Embryonic facial prominence (tissue), 1 donor: ENCODE data around the gene HLCS.

ENCODE experiments used
- DNase-seq: peaks from one replicate; pipeline ENCODE4 v3.0.0-alpha.2; 2016; ENCODE audit errors: extremely low spot score

HLCS gene

DNA sequence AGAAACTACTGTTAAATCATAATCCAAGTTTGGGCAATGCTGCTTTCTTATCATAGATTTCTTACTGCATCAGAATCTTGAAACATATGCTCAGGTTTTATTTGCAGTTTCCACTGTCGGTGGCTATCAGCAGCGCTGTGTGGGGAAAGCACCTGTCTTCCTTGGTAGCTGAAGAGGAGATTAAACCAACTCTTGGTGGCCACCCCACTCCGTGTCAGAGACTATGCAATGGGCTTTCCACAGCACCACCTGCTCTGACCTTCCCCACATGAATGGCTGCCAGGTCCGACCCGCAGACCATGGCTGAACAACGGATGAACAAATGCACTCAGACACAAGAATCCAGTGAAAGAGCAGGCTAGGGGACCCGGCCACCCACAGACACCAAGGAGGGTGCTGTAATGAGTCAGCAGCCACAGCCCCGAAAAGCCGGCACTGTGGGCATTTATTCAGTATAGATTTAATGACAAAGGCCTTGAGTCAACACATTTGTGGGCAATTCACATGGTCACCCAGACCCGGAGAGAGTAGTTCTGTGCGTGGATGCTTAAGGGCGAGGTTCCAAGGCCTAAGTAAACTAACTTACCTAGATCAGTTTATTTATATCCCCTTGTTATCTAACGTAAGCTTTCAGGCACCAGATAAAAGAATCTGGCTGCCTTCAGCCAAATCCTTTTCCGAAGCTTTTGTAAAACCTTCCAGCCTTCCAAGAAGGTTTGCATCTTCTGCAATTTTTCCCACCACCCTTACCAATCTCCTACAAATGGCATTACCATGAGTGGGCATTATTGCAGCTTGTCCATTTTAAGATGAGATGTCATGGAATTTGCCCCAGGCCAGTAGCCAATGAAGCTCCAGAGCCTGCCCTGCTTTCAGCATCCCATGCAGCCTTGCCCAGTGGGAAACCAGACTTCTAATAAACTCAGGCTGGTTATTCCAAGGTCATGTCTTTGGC is 82.7 kb downstream of the HLCS start:
- DNase-seq: no peak

DNA sequence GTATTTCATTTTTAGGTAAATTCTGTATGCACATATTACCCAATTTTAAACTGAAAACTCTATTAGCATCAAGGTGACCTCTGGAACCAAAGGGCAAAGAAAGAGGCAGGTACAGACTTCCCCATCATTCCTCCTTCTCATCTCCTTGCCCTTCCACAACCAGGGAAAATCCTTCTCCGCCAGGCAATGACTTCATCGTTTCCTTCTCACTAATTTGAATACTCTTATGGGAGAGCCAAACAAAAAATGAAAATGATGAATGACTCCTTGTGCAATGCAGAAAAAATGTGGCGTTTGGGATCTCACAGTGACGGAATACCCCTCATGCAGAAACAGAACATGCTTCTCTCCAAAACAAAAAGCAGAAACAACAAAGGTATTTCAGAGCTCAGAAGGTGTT is 83.7 kb downstream of the HLCS start:
- DNase-seq: no peak

DNA sequence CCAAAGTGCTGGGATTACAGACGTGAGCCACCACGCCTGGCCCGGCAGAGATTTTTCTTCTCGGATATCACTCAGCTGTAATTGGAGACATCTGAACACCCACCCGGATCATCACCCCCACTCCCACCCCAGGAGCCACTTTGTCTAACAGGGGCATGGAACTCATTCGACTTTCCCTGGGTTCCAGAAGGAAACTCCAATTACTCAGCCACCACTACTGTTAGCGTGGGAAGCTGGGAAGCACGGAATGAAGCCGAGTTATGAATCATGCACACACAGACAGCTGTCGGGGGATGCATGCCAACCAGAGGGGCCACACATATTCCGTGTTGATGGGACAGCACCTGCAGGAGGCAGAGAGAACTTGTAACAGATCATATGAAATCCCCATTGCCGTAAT is 85.2 kb downstream of the HLCS start:
- no peak for DNase-seq

DNA sequence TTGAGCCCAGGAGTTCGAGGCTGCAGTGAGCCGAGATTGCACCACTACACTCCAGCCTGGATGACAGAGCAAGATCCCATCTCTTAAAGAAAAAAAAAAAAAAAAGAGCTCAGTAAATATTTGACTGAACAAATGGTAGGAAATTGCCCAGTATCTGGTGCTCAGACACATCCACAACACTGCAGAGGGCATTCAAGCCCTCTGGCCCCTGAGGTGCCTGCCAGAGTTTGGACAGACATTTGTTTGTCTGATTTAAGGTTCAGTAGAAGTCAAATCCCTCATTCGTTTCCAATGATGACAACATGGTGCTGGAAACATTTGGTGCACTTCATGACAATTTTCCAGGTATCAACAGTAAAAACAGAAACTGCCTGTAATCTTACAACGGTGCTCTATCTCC is 86.6 kb downstream of the HLCS start:
- DNase-seq: no peak

DNA sequence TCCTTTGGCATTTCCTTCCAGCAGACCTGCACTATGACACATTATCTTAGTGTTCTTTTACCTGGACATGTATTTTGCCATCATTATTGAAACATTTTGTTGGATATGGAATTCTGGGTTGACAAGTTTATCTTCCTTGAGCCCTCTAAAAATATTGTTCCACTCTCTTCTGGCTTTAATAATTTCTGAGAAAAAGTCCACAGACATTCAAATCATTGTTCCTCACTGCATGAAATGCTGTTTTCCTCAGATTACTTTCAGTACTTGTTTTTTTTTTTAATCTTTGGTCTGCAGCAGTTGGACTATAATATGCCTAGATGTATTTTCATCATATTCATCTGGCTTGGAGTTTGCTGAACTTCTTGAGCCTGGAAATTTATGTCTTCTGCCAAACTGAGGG is 88.7 kb downstream of the HLCS start:
- DNase-seq: no peak

DNA sequence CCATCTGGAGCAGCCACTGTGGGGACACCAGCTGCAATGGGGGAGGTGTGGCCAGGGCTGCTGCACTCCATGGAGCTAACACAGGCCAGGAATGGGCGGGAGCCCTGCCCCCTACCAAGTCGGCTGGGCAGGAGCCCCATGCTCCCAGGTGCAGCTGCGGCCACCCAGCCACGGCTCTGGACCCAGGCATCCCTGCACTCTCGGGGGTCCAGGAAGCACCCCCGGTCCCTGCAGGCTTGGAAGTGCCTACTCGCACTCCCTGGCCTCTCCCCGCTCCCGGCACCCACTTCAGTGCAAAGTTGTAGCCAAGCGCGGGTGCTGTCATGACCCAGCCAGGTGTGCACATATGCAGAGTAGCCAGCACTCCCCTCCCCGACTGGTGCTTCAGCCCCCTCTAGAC is 91.8 kb downstream of the HLCS start:
- DNase-seq: no peak

DNA sequence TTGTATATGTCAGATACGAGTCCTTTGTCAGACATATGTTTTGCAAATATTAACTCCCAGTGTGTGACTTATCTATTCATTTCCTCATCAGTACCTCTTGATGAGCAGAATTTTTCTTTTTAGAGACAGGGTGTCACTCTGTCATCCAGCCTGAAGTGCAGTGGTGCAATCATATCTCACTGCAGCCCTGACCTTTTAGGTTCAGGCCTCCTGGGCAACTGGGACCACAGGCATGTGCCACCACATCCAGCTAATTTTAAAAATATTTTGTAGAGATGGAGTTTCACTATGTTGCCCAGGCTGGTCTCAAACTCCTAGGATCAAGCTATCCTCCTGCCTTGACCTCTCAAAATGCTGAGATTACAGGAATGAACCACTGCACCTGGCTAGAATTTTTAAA is 93.0 kb downstream of the HLCS start:
- no peak for DNase-seq

DNA sequence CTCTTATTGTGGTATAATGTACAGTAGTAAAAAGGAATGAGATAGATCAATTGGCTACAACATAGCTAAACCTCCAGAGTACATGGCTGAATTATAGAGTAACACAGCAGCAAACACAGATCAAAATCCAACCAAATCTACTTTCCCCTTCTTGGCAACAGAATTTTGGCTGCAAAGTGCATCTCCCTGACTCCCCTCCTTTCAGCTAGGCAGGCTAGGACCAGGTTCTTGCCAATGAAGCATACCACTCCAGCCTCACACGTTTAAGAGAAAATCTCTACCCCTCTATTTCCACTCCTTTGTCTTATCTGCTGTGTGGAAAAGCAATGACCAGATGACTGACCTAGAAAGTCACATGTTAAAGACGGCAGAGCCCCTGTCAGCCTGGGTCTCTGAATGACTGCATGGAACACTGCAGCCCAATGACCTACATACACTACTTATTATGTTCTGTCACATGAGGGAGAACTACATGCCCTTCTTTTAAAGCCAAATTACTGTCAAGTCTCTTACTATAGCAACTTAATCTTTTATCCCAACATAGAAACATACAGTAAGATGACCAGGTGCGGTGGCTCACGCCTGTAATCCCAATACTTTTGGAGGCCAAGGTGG is 99.1 kb downstream of the HLCS start:
- DNase-seq: no peak

DNA sequence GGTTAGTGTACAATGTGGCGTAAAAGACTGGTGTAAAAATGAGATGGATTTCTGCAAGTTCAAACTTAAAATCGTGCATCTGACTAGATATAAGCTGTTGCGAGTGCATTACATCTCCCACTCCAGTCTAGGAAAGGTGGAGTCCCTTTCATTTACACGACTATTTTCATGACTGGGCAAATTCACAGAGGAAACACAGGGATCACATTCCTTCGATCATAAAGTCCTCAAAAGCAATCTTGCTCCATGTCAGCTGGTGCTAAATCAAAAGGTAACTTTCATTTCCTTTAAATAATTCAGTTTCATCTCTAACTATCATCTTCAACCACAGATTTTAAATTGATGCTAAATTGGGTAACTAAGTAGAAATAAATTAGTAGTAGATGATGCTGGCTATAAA is 100.0 kb downstream of the HLCS start:
- no peak for DNase-seq

DNA sequence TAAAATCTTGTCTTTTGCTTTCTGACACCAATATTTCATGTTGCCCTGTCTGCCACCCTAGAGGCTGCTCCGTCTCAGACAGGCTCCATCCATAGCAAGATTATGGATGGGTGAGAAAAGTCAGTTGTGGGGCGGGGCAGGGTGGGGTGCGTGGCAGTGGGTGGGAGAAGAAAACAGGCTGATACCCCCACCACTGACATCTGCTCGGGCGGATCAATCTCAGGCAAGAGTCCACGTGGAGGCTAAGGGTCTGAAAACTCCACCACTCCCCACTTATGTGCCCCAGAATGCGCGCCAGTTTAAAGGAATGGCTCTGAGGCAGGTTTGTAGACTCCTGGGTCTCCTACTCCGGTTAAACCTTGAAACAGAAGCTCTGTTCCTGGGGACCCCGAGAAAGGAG is 101.5 kb downstream of the HLCS start:
- DNase-seq: no peak

DNA sequence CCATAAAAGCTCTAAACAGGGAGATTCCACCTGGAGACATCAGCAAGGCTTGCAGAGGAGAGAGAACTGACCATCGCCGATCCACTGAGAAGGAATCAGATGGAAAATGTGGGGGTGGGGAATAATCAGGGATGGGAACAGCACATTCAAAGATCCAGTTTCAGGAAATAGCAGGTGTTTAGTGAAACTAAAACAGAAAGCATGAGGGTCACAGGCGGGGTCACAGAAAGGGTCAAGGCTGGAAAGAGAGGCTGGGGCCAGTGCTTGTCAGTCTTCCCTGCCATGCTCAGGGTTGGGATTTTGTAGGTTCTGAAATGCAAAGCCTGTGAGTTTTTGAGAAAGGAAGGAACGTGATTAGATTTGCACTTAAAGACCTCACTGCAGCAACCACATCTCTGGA is 103.2 kb downstream of the HLCS start:
- no peak for DNase-seq

DNA sequence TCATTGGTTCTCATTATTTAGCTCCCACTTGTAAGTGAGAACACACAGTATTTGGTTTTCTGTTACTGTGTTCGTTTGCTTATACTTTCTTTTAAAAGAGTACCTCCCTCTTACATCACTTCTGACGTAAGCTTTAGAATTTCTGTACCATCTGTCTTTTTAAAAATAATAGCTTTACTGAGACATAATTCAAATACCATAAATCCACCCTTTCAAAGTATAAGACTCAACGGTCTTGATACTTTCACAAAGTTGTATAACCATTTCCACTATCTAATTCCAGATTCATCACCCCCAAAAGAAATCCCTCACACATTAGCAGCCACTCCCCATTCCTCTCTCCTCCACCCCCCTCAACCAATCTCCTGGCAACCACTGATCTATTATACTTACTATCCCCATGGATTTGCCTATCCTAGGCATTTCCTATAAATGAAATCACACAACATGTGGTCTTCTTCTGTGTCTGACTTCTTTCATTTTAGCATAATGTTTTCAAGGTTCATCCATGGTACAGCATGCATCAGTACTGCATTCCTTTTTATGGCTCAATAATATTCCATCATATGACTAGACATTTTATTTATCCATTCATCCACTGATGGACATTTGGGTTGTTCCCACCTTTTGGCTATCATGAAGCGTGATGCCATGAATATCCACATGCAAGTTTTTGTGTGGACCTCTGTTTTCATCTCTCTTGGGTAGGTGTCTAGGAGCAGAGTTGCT is 104.7 kb downstream of the HLCS start:
- DNase-seq: no peak

DNA sequence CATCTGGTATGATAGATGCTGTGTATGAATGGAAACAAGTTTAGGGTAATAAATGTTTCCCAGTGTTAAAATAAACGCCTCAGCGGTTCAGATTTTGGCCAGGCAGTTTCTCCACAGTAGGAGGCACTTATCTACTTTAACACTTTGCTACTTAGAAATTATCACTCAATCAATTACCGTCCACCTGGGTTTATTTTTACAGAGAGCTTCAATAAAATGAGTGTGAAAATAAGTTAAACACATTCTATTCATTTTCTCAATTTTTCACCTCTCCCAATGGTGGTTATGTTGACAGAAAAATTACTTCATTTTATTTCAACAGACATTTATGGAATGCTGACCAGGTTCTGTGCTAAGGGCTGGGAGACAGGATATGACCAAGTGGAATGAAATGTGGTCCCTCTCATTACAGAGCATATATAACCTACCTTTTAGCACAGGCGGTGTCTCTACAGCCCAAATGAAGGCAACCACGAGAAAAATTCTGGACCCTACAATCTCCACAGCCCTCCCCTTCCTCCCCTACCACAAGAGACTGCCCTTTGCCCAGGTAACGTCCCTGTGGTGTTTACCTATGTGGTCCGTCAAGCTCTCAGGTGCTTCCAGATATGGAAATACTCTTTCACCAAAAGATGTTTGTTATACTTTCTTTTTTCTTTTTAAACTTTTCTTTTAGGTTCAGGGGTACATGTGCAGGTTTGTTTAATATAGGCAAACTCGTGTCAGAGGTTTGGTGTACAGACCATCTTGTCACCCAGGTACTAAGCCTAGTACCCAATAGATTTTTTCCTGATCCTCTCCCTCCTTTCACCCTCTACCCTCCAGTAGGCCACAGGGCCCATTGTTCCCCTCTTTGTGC is 105.5 kb downstream of the HLCS start:
- DNase-seq: no peak

DNA sequence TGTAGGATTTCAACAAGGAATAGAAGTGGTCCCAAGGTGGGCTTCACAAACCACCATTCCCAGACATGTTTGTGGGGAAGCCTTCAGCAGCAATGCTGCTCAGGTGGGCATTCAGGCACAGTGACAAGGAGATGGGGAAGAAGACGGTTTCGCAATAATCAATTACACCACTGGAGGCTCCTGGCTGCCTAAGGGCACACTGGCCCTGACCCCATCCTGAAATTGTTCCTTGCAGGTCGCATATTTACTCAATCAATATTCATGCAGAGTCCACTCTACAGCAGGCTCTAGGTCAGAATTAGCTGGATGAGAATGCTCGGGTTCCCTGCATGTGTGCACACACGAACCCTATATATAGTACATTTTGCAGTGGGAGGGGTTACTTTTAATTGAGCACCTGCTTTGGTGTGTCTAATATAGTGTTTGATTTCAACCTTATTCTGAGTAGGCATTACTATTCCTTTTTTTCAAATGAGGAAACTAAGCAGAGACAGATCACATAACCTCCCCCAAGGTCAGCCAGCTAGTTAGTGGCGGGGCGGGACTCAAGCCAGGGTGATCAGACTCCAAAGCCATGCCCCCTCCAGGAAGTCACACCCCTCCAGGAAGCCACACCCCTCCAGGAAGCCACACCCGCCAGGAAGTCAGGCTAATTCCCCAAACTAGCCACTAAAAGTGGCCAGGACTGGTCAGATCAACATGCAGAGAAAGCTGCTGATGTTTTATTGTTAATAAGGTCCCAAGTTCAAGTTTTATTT is 106.5 kb downstream of the HLCS start:
- DNase-seq: no peak

DNA sequence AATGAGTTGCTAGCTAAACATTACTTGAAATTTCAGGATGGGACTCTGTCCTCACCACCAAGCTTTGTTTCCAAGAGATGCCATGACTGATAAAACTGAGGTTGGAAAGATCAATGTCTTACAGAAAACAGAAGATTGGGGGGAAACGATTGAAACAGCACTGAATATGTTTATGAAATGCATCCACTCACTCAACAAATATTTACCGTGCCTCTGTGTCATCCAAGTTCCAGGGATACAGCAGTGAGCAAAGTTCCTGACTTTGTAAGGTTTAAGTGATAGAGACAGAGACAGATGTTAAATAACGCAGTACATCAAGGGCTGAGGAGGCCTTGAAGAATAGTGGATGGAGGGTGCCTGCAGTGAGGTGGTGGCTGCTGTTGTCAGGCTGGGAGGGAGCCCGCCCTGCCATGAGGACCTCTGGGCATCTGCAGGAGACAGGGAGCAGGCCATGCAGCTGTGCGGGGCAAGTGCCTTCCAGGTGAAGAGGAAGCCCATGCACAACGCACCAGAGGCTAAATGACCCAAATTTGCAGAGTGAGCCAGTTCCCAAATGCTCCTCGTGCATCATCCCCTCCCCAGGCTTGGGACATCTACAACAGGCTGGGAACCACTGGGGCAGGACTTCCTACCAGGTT is 108.0 kb downstream of the HLCS start:
- DNase-seq: no peak

DNA sequence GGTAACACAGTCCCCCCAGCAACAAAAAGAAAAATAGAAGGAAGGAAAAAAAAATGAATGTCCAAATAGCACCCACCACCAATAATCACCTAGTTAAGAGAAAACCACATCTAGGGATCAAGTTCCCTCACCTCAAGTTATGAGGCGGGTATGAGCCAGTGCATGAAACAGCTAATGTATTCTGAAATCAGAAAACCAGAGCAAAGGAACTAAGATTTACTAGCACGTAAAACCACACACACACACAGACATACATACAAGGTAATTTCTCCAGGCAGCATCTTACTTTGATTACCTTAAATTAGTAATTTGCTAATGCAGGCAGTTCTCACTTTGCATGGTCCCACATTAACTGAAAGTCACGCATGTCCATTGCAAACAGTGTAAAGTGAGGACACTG is 109.8 kb downstream of the HLCS start:
- no peak for DNase-seq

DNA sequence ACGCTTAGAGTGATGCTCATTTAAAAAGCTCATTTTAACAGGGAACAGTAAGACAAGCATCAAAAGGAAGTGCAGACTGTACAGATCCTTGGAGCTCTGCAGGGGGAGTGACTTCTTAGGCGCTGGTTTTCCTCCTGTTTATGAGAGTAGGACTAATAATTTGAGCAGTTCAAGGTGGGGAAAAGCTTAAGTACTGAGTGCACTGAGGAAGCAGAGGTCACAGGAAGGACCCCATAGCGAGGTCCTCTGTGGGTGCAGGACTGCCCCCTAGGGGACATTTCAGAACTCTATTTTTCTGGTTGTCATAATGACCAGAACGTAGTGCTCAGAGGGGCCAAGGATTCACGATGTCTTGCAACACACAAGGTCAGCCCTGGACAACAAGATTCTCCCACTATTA is 112.1 kb downstream of the HLCS start:
- DNase-seq: no peak

DNA sequence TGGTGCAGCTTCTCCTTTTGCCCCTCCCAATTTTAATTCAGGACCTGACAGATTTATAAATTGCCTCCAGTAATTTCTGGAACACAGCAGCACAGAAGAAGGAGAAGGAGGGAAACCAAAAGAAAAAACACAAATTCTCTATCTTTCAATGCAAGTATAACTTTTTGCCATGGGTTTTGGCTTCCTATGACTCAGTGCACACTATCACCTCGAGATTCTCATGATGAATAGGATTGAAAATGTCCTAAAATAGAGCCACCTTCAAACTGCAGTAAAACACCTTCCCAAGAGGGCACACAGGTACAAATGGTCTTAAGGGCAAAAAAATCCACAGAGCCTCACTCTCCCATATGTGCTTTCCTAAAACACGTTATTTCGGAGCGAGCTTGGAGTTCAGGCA is 113.6 kb downstream of the HLCS start:
- no peak for DNase-seq

DNA sequence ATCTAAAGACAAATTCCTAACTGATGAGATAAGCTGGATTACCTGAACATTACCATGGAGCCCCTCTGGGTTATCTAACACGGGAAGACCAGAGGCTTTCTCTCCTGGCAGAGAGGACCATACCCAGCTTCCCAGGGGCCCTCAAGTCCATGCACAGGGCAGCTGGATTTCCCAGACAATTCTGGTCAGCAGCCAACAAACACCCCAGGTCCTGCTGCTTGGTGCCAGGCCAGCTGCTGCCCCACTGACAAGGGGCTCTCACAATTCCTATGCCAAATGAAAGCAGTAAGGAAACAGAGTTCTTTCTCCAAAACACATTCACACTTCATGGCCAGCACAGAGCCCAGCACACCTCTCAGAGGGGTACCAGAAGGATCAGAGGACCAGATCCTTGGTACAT is 114.2 kb downstream of the HLCS start:
- no peak for DNase-seq

DNA sequence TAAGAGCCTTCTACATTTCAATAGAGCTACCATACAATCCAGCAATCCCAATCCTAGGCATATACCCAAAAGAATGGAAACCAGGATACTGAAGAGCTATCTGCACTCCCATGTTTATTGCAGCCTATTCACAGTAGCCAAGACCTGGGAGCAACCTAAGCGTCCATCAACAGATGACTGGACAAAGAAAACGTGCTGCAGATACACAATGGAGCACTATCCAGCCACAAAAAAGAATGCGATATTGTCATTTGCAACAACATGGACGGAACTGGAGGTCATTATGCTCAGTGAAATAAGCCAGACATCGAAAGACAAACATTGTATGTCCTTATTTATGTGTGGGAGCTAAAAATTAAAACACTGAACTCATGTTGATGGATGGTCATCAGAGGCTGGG is 115.3 kb downstream of the HLCS start:
- no peak for DNase-seq

DNA sequence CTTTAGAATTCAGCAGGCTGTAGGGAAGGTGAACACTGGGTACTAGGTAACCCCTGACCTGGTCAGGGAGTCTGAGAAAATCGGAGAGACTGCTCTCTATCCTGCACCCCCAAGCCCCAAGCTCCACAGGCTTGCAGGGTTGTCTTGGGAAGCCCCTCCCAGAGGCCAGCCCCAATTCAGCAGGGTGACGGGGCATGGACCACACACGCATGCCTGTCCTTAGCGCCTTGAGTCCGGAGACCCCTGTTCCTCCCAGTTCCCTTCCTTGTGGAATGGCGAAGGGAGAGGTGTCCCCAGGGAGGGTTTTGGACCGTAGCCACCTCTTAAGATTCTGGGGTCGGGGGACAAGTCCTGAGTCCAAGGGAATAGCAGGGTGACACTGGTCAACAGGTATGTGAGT is 116.1 kb downstream of the HLCS start:
- no peak for DNase-seq
